ENCODE results near the gene LIMS2.

LIMS2 gene

DNA sequence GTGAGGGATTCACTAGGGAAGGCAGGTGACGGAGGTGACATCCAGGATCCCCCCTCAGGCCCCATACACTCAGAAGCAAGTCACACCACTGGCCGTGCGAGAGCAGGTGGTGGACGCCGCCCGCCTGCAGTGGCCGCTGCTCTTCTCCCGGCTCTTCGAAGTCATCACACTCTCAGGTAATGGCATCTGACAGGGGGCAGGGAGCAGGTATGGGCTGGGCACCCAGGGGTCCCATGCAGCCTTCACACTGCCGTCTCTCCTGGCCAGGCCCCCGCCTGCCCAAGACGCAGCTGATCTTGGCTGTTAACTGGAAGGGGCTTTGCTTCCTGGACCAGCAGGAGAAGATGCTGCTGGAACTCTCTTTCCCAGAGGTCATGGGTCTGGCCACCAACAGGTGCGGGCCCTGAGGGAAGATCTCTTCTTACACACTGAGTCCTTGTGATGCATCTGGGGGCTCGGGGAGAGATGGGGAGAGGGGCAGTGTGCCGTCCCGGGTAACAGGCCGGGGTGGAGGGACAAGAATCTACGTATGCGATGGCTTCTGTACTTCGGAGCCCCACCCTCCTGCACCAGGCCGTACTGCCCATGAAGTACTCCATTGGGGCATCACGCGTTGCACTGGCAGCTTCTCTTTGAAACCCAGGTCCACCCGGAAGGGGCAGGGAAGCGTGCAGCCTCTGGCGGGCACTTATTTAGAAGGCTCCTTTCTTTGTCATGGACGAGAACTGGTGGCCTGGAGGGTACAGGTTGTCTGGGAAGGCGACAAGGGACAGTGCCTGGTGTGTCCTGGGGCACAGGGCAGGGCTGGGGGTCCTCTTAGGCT lies 48.2 kb downstream of the LIMS2 start:
- Histone ChIP-seq H3K36me3 (ENCODE audit: low read length) (no peaks in the 10 kb centered on the region), H3K9me2 (replicated peaks; ENCODE audit: insufficient read depth, low read length) (no peaks in the 10 kb centered on the region), H3K9me3 (ENCODE audit: insufficient read depth, low read length) (no peaks in the 10 kb centered on the region), H3K27ac (ENCODE audit: low read depth, low read length) (no peak overlapping the region), H4K20me1 (ENCODE audit: low read depth, low read length) (no peaks in the 10 kb centered on the region), H3K79me2 (ENCODE audit: insufficient read depth, low read length) (no peaks in the 10 kb centered on the region), H2AFZ (ENCODE audit: low read depth, low read length, severe bottlenecking) (no peak overlapping the region), H3K4me3 (ENCODE audit: insufficient read depth, low read length, poor library complexity, severe bottlenecking) (no peak overlapping the region), H3F3A (ENCODE audit: insufficient read depth) (no peaks in the 10 kb centered on the region), H3K4me2 (ENCODE audit: low read depth, low read length, poor library complexity, severe bottlenecking) (no peak overlapping the region), H3K9ac (ENCODE audit: low read length) (no peak overlapping the region), H3K27me3 (ENCODE audit: low read length) (no peaks in the 10 kb centered on the region)
- TF ChIP-seq, protein P1, sequence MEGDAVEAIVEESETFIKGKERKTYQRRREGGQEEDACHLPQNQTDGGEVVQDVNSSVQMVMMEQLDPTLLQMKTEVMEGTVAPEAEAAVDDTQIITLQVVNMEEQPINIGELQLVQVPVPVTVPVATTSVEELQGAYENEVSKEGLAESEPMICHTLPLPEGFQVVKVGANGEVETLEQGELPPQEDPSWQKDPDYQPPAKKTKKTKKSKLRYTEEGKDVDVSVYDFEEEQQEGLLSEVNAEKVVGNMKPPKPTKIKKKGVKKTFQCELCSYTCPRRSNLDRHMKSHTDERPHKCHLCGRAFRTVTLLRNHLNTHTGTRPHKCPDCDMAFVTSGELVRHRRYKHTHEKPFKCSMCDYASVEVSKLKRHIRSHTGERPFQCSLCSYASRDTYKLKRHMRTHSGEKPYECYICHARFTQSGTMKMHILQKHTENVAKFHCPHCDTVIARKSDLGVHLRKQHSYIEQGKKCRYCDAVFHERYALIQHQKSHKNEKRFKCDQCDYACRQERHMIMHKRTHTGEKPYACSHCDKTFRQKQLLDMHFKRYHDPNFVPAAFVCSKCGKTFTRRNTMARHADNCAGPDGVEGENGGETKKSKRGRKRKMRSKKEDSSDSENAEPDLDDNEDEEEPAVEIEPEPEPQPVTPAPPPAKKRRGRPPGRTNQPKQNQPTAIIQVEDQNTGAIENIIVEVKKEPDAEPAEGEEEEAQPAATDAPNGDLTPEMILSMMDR (IDR thresholded peaks at IDR 0.05; ENCODE audit: insufficient read depth, low read length, poor library complexity, severe bottlenecking): no peak
- TF ChIP-seq EZH2phosphoT487 (conservative IDR thresholded peaks at IDR 0.05; ENCODE audit: low read length): no peak

DNA sequence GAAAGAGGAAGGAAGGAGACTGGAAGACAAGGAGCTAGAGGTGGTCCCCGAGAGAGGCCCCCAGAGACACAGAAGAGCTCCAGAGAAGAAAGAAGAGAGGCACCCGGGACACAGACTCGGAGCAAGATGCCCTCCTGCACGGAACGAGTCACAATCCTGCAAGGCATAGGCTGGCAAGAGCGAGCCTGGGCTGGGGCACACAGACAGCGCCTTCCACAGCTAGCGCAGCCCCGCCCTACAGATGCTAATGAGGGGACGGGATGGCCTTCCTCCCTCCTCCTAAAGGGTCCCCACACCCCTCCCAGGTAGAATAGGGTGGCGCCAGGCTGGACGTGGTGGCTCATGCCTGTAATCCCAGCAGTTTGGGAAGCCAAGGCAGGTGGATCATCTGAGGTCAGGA lies 49.2 kb downstream of the LIMS2 start:
- no peaks in the 10 kb centered on the region for H3K9me2 ChIP-seq (replicated peaks; ENCODE audit: insufficient read depth, low read length)

DNA sequence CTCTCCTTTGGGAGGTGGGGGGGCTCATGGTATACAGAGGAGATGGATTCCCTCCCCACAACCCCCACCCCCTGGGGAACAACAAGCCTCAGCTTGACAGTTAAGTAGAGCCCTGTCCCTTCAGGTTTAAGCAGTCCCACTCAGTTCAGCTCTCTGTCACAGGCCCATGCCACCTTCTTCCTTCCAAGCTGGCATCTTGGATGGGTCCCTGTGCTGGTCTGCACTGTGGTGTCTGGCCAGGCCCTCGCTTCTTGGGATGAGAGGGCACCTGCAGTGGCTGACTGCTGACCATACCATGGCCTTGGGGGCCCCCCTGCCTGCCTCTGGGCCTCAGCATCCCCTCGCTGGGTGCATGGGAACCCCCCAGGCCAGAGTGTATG lies 49.8 kb downstream of the LIMS2 start:
- Histone ChIP-seq H3K9ac (ENCODE audit: low read length) (no peak overlapping the region), H3K27ac (ENCODE audit: low read depth, low read length) (no peak overlapping the region), H3K9me2 (replicated peaks; ENCODE audit: insufficient read depth, low read length) (no peaks in the 10 kb centered on the region), H3K4me2 (ENCODE audit: low read depth, low read length, poor library complexity, severe bottlenecking) (no peak overlapping the region), H4K20me1 (ENCODE audit: low read depth, low read length) (no peaks in the 10 kb centered on the region), H3K36me3 (ENCODE audit: low read length) (no peaks in the 10 kb centered on the region), H3F3A (ENCODE audit: insufficient read depth) (no peaks in the 10 kb centered on the region), H3K4me3 (ENCODE audit: insufficient read depth, low read length, poor library complexity, severe bottlenecking) (no peak overlapping the region), H3K9me3 (ENCODE audit: insufficient read depth, low read length) (no peaks in the 10 kb centered on the region), H3K27me3 (ENCODE audit: low read length) (no peaks in the 10 kb centered on the region), H2AFZ (ENCODE audit: low read depth, low read length, severe bottlenecking) (no peak overlapping the region), H3K79me2 (ENCODE audit: insufficient read depth, low read length) (no peaks in the 10 kb centered on the region)
- TF ChIP-seq, protein P1 (IDR thresholded peaks at IDR 0.05; ENCODE audit: insufficient read depth, low read length, poor library complexity, severe bottlenecking): no peak
- no peak for TF ChIP-seq EZH2phosphoT487 (conservative IDR thresholded peaks at IDR 0.05; ENCODE audit: low read length)

More for the DNA sequence above, 49.2 kb downstream of the LIMS2 start:
- Histone ChIP-seq H3F3A (ENCODE audit: insufficient read depth) (no peaks in the 10 kb centered on the region), H3K9ac (ENCODE audit: low read length) (no peak overlapping the region), H3K79me2 (ENCODE audit: insufficient read depth, low read length) (no peaks in the 10 kb centered on the region), H3K4me2 (ENCODE audit: low read depth, low read length, poor library complexity, severe bottlenecking) (no peak overlapping the region), H3K36me3 (ENCODE audit: low read length) (no peaks in the 10 kb centered on the region), H3K9me3 (ENCODE audit: insufficient read depth, low read length) (no peaks in the 10 kb centered on the region), H4K20me1 (ENCODE audit: low read depth, low read length) (no peaks in the 10 kb centered on the region), H3K27me3 (ENCODE audit: low read length) (no peaks in the 10 kb centered on the region), H3K27ac (ENCODE audit: low read depth, low read length) (no peak overlapping the region), H3K4me3 (ENCODE audit: insufficient read depth, low read length, poor library complexity, severe bottlenecking) (no peak overlapping the region), H2AFZ (ENCODE audit: low read depth, low read length, severe bottlenecking) (no peak overlapping the region)
- TF ChIP-seq, protein P1 (IDR thresholded peaks at IDR 0.05; ENCODE audit: insufficient read depth, low read length, poor library complexity, severe bottlenecking): no peak
- no peak for TF ChIP-seq EZH2phosphoT487 (conservative IDR thresholded peaks at IDR 0.05; ENCODE audit: low read length)
